Prostate gland (tissue), 2 donors: Measurements from ENCODE around the gene ABL2. TPM values are rescaled to one million over a fixed set of nuclear protein-coding genes. Genes with fewer than 3 reads are reported as not detected.

ENCODE experiments used
- DNase-seq: peaks from one replicate; pipeline ENCODE4 v3.0.0-alpha.2; 2019; ENCODE audit warnings: low spot score
- H3K27ac ChIP-seq, 2 donors: fragments of 200-600 bp; sonication (generic); 2 replicates each; pipeline ENCODE4 v1.5.1; 2017 to 2019
- H3K27me3 ChIP-seq: fragments of 200-600 bp; sonication (generic); replicated peaks from 2 replicates; pipeline ENCODE4 v1.5.1; 2019; ENCODE audit not compliant: insufficient read depth
- H3K36me3 ChIP-seq, 2 donors: fragments of 200-600 bp; sonication (generic); 1 replicate in 1 of 2; 2 replicates in 1 of 2; pipeline versions ENCODE4 v1.5.1 to v1.8.1; 2017 to 2019
- H3K4me1 ChIP-seq: fragments of 200-600 bp; sonication (generic); replicated peaks from 2 replicates; pipeline ENCODE4 v1.5.1; 2019
- H3K4me3 ChIP-seq, 2 donors: fragments of 200-600 bp; sonication (generic); 2 replicates each; pipeline ENCODE4 v1.5.1; 2017 to 2019
- H3K9me3 ChIP-seq: fragments of 200-600 bp; sonication (generic); 2 replicates; pipeline ENCODE4 v1.5.1; 2017
- POLR2A ChIP-seq: fragments of 450-650 bp; IDR thresholded peaks from one replicate; pipeline ENCODE4 v1.6.1; 2016; ENCODE audit warnings: antibody characterized with exemption, mild to moderate bottlenecking
- POLR2AphosphoS5 ChIP-seq: sonication (generic); formaldehyde crosslinking; IDR thresholded peaks from one replicate; pipeline ENCODE4 v1.6.1; 2017; ENCODE audit warnings: antibody characterized with exemption
- WGBS: methylation state at CpG from one replicate; pipeline ENCODE4 v1.1.5; 2018; 5-methylcytosine and 5-hydroxymethylcytosine counted together
- intact Hi-C: fragments of 100-400 bp; cut with DNase I; formaldehyde crosslinking; loops from one replicate; pipeline ENCODE4 v1.14.2; 2022
- total RNA-seq, 2 donors: library from RNA; depleted of rRNA; stranded (reverse); fragments of >200 nt; gene quantifications; one replicate each; pipeline ENCODE4 v1.1.0, GENCODE V29; 2016
- TF ChIP-seq, protein P1 (sequence below), 4 experiments: fragments of 200-600 bp in 2 of 4; fragments of 450-650 bp in 2 of 4; sonication (generic) in 2 of 4; IDR thresholded peaks; 1 replicate in 3 of 4; 2 replicates in 1 of 4; pipeline ENCODE4 v1.5.1; 2016 to 2019; ENCODE audit warnings: antibody characterized with exemption in 4 of 4, mild to moderate bottlenecking in 2 of 4, moderate library complexity in 2 of 4

The ABL2 gene
- total RNA-seq, 2 donors from 2014 or later: 12.1 to 18.4 TPM

GRCh38 chr1:179119513-179119912, 110.0 kb downstream of the ABL2 start:
- intact Hi-C loops: no loop called here
- DNase-seq: no peak
- Histone ChIP-seq H3K4me3 (no peak overlapping the region), H3K9me3 (no peaks in the 10 kb centered on the region), H3K27ac (no peak overlapping the region), H3K36me3 (no peaks in the 10 kb centered on the region), H3K4me1 (no peaks in the 10 kb centered on the region), H3K27me3 (no peaks in the 10 kb centered on the region)
- TF ChIP-seq POLR2A: no peak
- TF ChIP-seq POLR2AphosphoS5: no peak
- TF ChIP-seq, protein P1, sequence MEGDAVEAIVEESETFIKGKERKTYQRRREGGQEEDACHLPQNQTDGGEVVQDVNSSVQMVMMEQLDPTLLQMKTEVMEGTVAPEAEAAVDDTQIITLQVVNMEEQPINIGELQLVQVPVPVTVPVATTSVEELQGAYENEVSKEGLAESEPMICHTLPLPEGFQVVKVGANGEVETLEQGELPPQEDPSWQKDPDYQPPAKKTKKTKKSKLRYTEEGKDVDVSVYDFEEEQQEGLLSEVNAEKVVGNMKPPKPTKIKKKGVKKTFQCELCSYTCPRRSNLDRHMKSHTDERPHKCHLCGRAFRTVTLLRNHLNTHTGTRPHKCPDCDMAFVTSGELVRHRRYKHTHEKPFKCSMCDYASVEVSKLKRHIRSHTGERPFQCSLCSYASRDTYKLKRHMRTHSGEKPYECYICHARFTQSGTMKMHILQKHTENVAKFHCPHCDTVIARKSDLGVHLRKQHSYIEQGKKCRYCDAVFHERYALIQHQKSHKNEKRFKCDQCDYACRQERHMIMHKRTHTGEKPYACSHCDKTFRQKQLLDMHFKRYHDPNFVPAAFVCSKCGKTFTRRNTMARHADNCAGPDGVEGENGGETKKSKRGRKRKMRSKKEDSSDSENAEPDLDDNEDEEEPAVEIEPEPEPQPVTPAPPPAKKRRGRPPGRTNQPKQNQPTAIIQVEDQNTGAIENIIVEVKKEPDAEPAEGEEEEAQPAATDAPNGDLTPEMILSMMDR (IDR thresholded peaks at IDR 0.05): no peak

- intact Hi-C loops: no loop called here
- TF ChIP-seq POLR2AphosphoS5: no peak
- TF ChIP-seq, protein P1 (IDR thresholded peaks at IDR 0.05): no peak
- no peak for TF ChIP-seq POLR2A
- WGBS: 85% methylated on average over 3 of the region's 3 CpGs
- Histone ChIP-seq H3K27ac (no peak overlapping the region), H3K36me3 (no peaks in the 10 kb centered on the region), H3K9me3 (no peaks in the 10 kb centered on the region), H3K27me3 (no peaks in the 10 kb centered on the region), H3K4me3 (no peak overlapping the region), H3K4me1 (no peaks in the 10 kb centered on the region)
- DNase-seq: no peak
Observed at GRCh38 chr1:179115181-179115580, 114.3 kb downstream of the ABL2 start.

DNA sequence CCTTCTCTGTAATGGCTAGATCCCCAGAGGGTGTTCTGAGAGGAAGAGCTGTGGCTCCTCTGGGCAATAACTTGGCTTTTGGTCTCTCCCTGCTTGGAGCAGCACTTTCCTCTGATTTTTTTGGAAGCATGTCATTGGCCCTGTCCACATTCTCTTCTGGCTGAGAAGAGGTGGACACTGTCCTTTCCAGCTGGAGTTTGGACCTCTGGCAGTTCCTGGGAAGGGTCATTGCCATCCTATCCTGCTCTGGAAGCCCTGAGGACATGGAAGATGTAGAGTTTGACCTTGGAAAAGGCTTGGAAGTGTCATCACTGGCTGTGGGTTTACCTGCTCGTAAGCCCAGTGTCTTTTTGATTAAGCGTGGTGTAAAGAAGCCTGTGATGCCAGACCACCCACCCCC, 120.8 kb downstream of the ABL2 start:
- WGBS: 91% methylated on average over 2 of the region's 2 CpGs
- no peak for TF ChIP-seq POLR2A
- TF ChIP-seq, protein P1 (IDR thresholded peaks at IDR 0.05): no peak
- TF ChIP-seq POLR2AphosphoS5: no peak
- no peak for DNase-seq
- no peak overlapping the region for H3K4me3 ChIP-seq
- no peaks in the 10 kb centered on the region for H3K4me1 ChIP-seq
- no peaks in the 10 kb centered on the region for H3K9me3 ChIP-seq
- intact Hi-C loops: no loop called here
- H3K36me3 ChIP-seq: peaks cover 0 to 14% of the 10 kb centered on the region in 2 donors
- H3K27ac ChIP-seq: no peak overlapping the region
- H3K27me3 ChIP-seq: no peaks in the 10 kb centered on the region

- TF ChIP-seq POLR2AphosphoS5: no peak
- no peak for TF ChIP-seq POLR2A
- TF ChIP-seq, protein P1 (IDR thresholded peaks at IDR 0.05): no peak
- Histone ChIP-seq H3K36me3 (peaks cover 0 to 14% of the 10 kb centered on the region in 2 donors), H3K4me3 (no peak overlapping the region), H3K27ac (no peak overlapping the region), H3K4me1 (no peaks in the 10 kb centered on the region), H3K9me3 (no peaks in the 10 kb centered on the region), H3K27me3 (no peaks in the 10 kb centered on the region)
- intact Hi-C loops: no loop called here
- 88% methylated on average over 15 of the region's 15 CpGs for WGBS
- DNase-seq: no peak
Observed at GRCh38 chr1:179107706-179108629, 121.5 kb downstream of the ABL2 start.

DNA sequence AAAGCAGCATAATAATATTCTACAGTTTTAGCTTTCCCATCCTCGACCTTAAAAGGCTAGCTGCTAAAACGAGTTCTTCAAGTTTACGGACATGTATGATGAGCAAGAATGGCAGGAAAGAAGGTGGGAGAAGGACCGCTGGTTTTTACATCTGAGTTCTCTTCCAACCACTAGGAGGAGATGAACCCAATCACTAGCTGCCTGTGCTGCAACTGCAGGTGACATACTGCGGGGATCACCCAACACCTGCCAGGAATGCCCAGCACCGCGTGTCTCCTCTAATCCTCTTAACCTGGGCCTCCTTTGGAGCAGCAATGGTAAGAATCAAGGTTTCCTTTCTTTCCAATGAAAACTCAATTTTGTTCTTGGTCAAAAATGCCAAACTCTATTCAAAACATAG, 124.1 kb downstream of the ABL2 start:
- DNase-seq: no peak
- no peaks in the 10 kb centered on the region for H3K4me1 ChIP-seq
- TF ChIP-seq, protein P1 (IDR thresholded peaks at IDR 0.05): peak in 3 of 4 experiments; percentile 14 to 50 (median 47)
- no peak for TF ChIP-seq POLR2A
- no peaks in the 10 kb centered on the region for H3K27me3 ChIP-seq
- H3K4me3 ChIP-seq: no peak overlapping the region
- intact Hi-C loops: no loop called here
- no peak overlapping the region for H3K27ac ChIP-seq
- 45% methylated on average over 7 of the region's 7 CpGs for WGBS
- no peaks in the 10 kb centered on the region for H3K9me3 ChIP-seq
- peaks cover 0 to 14% of the 10 kb centered on the region in 2 donors for H3K36me3 ChIP-seq
